ENCODE measurements around the gene CP. TPM values are rescaled to one million over a fixed set of nuclear protein-coding genes. Genes with fewer than 3 reads are reported as not detected.
A peak's percentile ranks its signal among the peaks of the same experiment; 100 is the strongest.

Gene CP
- total and polyA plus RNA-seq, 9 of the 15 experiments (the other 6 are each of a cell fraction or from before 2014, with no cell fraction given): 0.30 to 0.75 TPM; not detected in 7

- TF ChIP-seq ZNF253 (CRISPR knock-in tag; conservative IDR thresholded peaks at IDR 0.05) (no peak), ARID3B (CRISPR knock-in tag; IDR thresholded peaks at IDR 0.05; ENCODE audit: borderline replicate concordance) (no peak), HDAC8 (tag; IDR thresholded peaks at IDR 0.05) (peak; percentile 74; the same call in 1 of the 2 replicates), AFF4 (CRISPR knock-in tag; IDR thresholded peaks at IDR 0.05) (no peak), NFATC3 (IDR thresholded peaks at IDR 0.05) (no peak), THRB (CRISPR knock-in tag; conservative IDR thresholded peaks at IDR 0.05) (peak; percentile 45; the same call in 1 of the 2 replicates), FOXK1 (CRISPR knock-in tag; IDR thresholded peaks at IDR 0.05; ENCODE audit: borderline replicate concordance) (no peak)
Observed at GRCh38 chr3:149180057-149180573, 41.5 kb downstream of the CP start (continued).
